ENCODE data around the gene VCP.

The VCP gene

GRCh38 chr9:35103660-35104191 lies 31.3 kb upstream of the VCP start:
- CTCF ChIA-PET, result interaction anchor here (0.8 to 2.0 kb wide), 5 partner anchors 9 to 204 kb away, joined by 4 to 7 read pairs (median 5); partner anchors contain the start of gene VCP
- POLR2A ChIA-PET, result interaction anchor here (0.8 to 6.4 kb wide), 13 partner anchors 8 to 629 kb away, joined by 3 to 92 read pairs (median 5); partner anchors contain the start of genes ATOSB, CCDC107, CREB3 and FANCG
- TF ChIP-seq, protein P1, sequence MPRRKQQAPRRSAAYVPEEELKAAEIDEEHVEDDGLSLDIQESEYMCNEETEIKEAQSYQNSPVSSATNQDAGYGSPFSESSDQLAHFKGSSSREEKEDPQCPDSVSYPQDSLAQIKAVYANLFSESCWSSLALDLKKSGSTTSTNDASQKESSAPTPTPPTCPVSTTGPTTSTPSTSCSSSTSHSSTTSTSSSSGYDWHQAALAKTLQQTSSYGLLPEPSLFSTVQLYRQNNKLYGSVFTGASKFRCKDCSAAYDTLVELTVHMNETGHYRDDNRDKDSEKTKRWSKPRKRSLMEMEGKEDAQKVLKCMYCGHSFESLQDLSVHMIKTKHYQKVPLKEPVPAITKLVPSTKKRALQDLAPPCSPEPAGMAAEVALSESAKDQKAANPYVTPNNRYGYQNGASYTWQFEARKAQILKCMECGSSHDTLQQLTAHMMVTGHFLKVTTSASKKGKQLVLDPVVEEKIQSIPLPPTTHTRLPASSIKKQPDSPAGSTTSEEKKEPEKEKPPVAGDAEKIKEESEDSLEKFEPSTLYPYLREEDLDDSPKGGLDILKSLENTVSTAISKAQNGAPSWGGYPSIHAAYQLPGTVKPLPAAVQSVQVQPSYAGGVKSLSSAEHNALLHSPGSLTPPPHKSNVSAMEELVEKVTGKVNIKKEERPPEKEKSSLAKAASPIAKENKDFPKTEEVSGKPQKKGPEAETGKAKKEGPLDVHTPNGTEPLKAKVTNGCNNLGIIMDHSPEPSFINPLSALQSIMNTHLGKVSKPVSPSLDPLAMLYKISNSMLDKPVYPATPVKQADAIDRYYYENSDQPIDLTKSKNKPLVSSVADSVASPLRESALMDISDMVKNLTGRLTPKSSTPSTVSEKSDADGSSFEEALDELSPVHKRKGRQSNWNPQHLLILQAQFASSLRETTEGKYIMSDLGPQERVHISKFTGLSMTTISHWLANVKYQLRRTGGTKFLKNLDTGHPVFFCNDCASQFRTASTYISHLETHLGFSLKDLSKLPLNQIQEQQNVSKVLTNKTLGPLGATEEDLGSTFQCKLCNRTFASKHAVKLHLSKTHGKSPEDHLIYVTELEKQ (tag by site-specific recombination; IDR thresholded peaks at IDR 0.05; ENCODE audit: borderline replicate concordance), result no peak
- no peak for TF ChIP-seq REPIN1 (tag by site-specific recombination; IDR thresholded peaks at IDR 0.05; ENCODE audit: low read depth)
- peak; percentile 90 for TF ChIP-seq ZBTB20 (tag by site-specific recombination; IDR thresholded peaks at IDR 0.05)
- peak; percentile 52; the same call in 1 of the 2 replicates for TF ChIP-seq IKZF3 (tag by site-specific recombination; IDR thresholded peaks at IDR 0.05)
- H3K4me3 ChIP-seq (ENCODE audit: low read depth, low read length), result peak overlapping the region; percentile 83
- peak overlapping the region; percentile 66; the same call in 1 of the 2 replicates for H3K27ac ChIP-seq (ENCODE audit: extremely low read depth, low read depth, low read length)
- peaks cover 0 to 71% of the 10 kb centered on the region in 2 experiments; a peak in 1 of 3 replicates for H3K36me3 ChIP-seq (ENCODE audit: control insufficient read depth in 2 of 2, insufficient read depth in 1 of 2, low read length in 2 of 2)
- H3K9me3 ChIP-seq (ENCODE audit: control insufficient read depth, insufficient read depth, low read depth, low read length), result no peaks in the 10 kb centered on the region
- H3K4me1 ChIP-seq (ENCODE audit: control insufficient read depth, insufficient read depth, low read length), result no peaks in the 10 kb centered on the region

GRCh38 chr9:35102769-35103659 lies 30.6 kb upstream of the VCP start, which contains the start of gene STOML2:
STOML2 (minus strand) TSS chr9:35103131; CDS start chr9:35103094, 37 bp downstream.
- CTCF ChIA-PET, result interaction anchor here (0.8 to 2.3 kb wide), 6 partner anchors 8 to 203 kb away, joined by 4 to 7 read pairs (median 5); partner anchors contain the start of gene VCP
- POLR2A ChIA-PET, result interaction anchor here (0.7 to 6.4 kb wide), 14 partner anchors 8 to 629 kb away, joined by 3 to 92 read pairs (median 4); partner anchors contain the start of genes ATOSB, CCDC107, CREB3 and FANCG
- TF ChIP-seq ZSCAN4 (tag by site-specific recombination; IDR thresholded peaks at IDR 0.05), result no peak
- no peak for TF ChIP-seq ZBTB10 (tag by site-specific recombination; IDR thresholded peaks at IDR 0.05)
- TF ChIP-seq ZNF398 (tag by site-specific recombination; IDR thresholded peaks at IDR 0.05), result no peak
- no peak for TF ChIP-seq ZNF654 (tag by site-specific recombination; IDR thresholded peaks at IDR 0.05; ENCODE audit: low read depth)
- TF ChIP-seq ZNF837 (tag by site-specific recombination; IDR thresholded peaks at IDR 0.05), result no peak
- TF ChIP-seq, protein P2, sequence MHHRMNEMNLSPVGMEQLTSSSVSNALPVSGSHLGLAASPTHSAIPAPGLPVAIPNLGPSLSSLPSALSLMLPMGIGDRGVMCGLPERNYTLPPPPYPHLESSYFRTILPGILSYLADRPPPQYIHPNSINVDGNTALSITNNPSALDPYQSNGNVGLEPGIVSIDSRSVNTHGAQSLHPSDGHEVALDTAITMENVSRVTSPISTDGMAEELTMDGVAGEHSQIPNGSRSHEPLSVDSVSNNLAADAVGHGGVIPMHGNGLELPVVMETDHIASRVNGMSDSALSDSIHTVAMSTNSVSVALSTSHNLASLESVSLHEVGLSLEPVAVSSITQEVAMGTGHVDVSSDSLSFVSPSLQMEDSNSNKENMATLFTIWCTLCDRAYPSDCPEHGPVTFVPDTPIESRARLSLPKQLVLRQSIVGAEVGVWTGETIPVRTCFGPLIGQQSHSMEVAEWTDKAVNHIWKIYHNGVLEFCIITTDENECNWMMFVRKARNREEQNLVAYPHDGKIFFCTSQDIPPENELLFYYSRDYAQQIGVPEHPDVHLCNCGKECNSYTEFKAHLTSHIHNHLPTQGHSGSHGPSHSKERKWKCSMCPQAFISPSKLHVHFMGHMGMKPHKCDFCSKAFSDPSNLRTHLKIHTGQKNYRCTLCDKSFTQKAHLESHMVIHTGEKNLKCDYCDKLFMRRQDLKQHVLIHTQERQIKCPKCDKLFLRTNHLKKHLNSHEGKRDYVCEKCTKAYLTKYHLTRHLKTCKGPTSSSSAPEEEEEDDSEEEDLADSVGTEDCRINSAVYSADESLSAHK (tag by site-specific recombination; IDR thresholded peaks at IDR 0.05), result no peak
- TF ChIP-seq ZNF426 (tag by site-specific recombination; IDR thresholded peaks at IDR 0.05), result no peak
- no peak for TF ChIP-seq GLI2 (tag by site-specific recombination; IDR thresholded peaks at IDR 0.05; ENCODE audit: borderline replicate concordance, low read depth)
- TF ChIP-seq ZNF600 (tag by site-specific recombination; IDR thresholded peaks at IDR 0.05), result no peak
- TF ChIP-seq ZNF626 (tag by site-specific recombination; IDR thresholded peaks at IDR 0.05), result no peak
- no peak for TF ChIP-seq ZNF148 (tag by site-specific recombination; IDR thresholded peaks at IDR 0.05; ENCODE audit: borderline replicate concordance)
- 0 out of 2 replicates have a peak, but pooled peaks have one; percentile 34 for TF ChIP-seq ZNF24 (tag by site-specific recombination; IDR thresholded peaks at IDR 0.05)

More at GRCh38 chr9:35102769-35103659, 30.6 kb upstream of the VCP start, which contains the start of gene STOML2:
- Histone ChIP-seq H3K4me3 (ENCODE audit: low read depth, low read length) (peak within 1 kb of the TSS; percentile 83), H3K36me3 (ENCODE audit: control insufficient read depth in 2 of 2, insufficient read depth in 1 of 2, low read length in 2 of 2) (peaks cover 0 to 65% of the 10 kb centered on the region in 2 experiments; a peak in 1 of 3 replicates), H3K27ac (ENCODE audit: extremely low read depth, low read depth, low read length) (peak within 1 kb of the TSS; percentile 66), H3K4me1 (ENCODE audit: control insufficient read depth, insufficient read depth, low read length) (no peaks in the 10 kb centered on the region), H3K9me3 (ENCODE audit: control insufficient read depth, insufficient read depth, low read depth, low read length) (no peaks in the 10 kb centered on the region)
